Vagina (tissue), 2 donors: ENCODE data around the gene PTPRD. TPM values are rescaled to one million over a fixed set of nuclear protein-coding genes. Genes with fewer than 3 reads are reported as not detected.

Source experiments
- DNase-seq, 2 donors: peaks; one replicate each; pipeline ENCODE4 v3.0.0-alpha.2; 2017; ENCODE audit errors: extremely low spot score in 2 of 2
- H3K27ac ChIP-seq: fragments of 200-600 bp; sonication (generic); one replicate; pipeline ENCODE4 v1.5.1; 2019
- H3K27me3 ChIP-seq: fragments of 200-600 bp; sonication (generic); one replicate; pipeline ENCODE4 v1.5.1; 2019
- H3K36me3 ChIP-seq, 2 donors: fragments of 200-600 bp; sonication (generic); one replicate each; pipeline ENCODE4 v1.5.1; 2017 to 2019
- H3K4me1 ChIP-seq: fragments of 200-600 bp; sonication (generic); one replicate; pipeline ENCODE4 v1.5.1; 2019
- H3K4me3 ChIP-seq, 2 donors: fragments of 200-600 bp; sonication (generic); 1 replicate in 1 of 2; 2 replicates in 1 of 2; pipeline ENCODE4 v1.5.1; 2016 to 2019
- H3K9me3 ChIP-seq: fragments of 200-600 bp; sonication (generic); one replicate; pipeline ENCODE4 v1.5.1; 2019
- POLR2A ChIP-seq, 2 donors: fragments of 450-650 bp; IDR thresholded peaks; one replicate each; pipeline ENCODE4 v1.6.1; 2017; ENCODE audit warnings: antibody characterized with exemption in 2 of 2, mild to moderate bottlenecking in 2 of 2, moderate library complexity in 2 of 2
- POLR2AphosphoS5 ChIP-seq, 2 donors: sonication (generic); formaldehyde crosslinking; IDR thresholded peaks; one replicate each; pipeline ENCODE4 v1.9.0; 2017; ENCODE audit warnings: antibody characterized with exemption in 2 of 2, mild to moderate bottlenecking in 2 of 2, low read depth in 1 of 2; ENCODE audit not compliant: insufficient read depth in 1 of 2
- intact Hi-C: fragments of 100-400 bp; cut with DNase I; formaldehyde crosslinking; loops from one replicate; pipeline ENCODE4 v1.15.1; 2023
- total RNA-seq: library from RNA; depleted of rRNA; stranded (reverse); fragments of >200 nt; gene quantifications from one replicate; pipeline ENCODE4 v1.2.3, GENCODE V29; 2016
- TF ChIP-seq, protein P1 (sequence below), 3 experiments: fragments of 450-650 bp in 2 of 3; fragments of 200-600 bp in 1 of 3; sonication (generic) in 1 of 3; IDR thresholded peaks; one replicate each; pipeline ENCODE4 v1.5.1; 2017 to 2019; ENCODE audit warnings: antibody characterized with exemption in 3 of 3, mild to moderate bottlenecking in 2 of 3, moderate library complexity in 2 of 3

PTPRD gene
- total RNA-seq, 1 donor from 2014 or later = 10.3 TPM

- no peaks in the 10 kb centered on the region for H3K9me3 ChIP-seq
- DNase-seq = no peak
- no peak overlapping the region for H3K4me3 ChIP-seq
- no peak overlapping the region for H3K27ac ChIP-seq
- no peaks in the 10 kb centered on the region for H3K27me3 ChIP-seq
- no peaks in the 10 kb centered on the region for H3K4me1 ChIP-seq
- intact Hi-C loops = no loop called here
- no peak for TF ChIP-seq POLR2A (IDR thresholded peaks at IDR 0.05)
- TF ChIP-seq, protein P1, sequence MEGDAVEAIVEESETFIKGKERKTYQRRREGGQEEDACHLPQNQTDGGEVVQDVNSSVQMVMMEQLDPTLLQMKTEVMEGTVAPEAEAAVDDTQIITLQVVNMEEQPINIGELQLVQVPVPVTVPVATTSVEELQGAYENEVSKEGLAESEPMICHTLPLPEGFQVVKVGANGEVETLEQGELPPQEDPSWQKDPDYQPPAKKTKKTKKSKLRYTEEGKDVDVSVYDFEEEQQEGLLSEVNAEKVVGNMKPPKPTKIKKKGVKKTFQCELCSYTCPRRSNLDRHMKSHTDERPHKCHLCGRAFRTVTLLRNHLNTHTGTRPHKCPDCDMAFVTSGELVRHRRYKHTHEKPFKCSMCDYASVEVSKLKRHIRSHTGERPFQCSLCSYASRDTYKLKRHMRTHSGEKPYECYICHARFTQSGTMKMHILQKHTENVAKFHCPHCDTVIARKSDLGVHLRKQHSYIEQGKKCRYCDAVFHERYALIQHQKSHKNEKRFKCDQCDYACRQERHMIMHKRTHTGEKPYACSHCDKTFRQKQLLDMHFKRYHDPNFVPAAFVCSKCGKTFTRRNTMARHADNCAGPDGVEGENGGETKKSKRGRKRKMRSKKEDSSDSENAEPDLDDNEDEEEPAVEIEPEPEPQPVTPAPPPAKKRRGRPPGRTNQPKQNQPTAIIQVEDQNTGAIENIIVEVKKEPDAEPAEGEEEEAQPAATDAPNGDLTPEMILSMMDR (IDR thresholded peaks at IDR 0.05) = no peak
- TF ChIP-seq POLR2AphosphoS5 (IDR thresholded peaks at IDR 0.05; ENCODE audit: insufficient read depth in 1 of 2, low read depth in 1 of 2) = no peak
- H3K36me3 ChIP-seq = no peaks in the 10 kb centered on the region
Measured at GRCh38 chr9:9905736-9906135, 707.1 kb downstream of the PTPRD start.

DNA sequence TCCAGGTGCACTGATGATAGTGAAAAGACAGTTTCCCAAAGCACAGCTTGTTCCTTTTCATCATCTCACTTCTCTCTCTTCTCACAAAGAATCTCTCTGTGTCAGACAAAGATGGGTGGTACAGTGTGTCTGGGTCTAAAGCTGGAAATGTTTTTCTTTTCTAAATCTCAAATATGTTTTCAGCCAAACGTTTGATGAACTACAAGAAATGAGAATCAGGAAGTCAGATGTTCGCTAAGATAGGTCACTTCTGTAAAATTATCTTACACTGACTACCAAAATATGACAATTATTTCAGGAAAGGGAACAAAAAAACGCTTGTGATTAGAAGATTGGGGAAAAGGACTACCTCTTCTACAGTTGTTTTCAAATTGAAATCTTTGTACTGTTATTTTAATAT lies 708.8 kb downstream of the PTPRD start:
- Histone ChIP-seq H3K9me3 (no peaks in the 10 kb centered on the region), H3K4me3 (no peak overlapping the region), H3K27ac (no peak overlapping the region), H3K27me3 (no peaks in the 10 kb centered on the region), H3K4me1 (no peaks in the 10 kb centered on the region), H3K36me3 (no peaks in the 10 kb centered on the region)
- DNase-seq = no peak
- intact Hi-C loops = no loop called here
- no peak for TF ChIP-seq POLR2AphosphoS5 (IDR thresholded peaks at IDR 0.05; ENCODE audit: insufficient read depth in 1 of 2, low read depth in 1 of 2)

DNA sequence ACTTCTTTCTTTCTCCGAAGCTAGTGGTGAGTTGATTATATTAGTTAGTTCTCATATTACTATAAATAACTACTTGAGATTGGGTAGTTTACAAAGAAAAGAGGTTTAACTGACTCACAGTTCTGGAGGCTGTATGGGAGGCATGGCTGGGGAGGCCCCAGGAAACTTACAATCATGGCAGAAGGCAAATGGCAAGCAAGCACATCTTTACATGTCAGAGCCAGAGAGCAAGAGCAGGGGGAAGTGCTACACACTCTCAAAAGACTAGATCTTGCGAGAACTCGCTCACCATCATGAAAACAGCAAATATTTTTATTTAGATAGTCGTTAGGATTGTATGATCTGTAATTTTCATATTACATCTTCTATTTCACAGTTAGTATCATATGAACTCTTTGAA lies 711.2 kb downstream of the PTPRD start:
- intact Hi-C loops = no loop called here

DNA sequence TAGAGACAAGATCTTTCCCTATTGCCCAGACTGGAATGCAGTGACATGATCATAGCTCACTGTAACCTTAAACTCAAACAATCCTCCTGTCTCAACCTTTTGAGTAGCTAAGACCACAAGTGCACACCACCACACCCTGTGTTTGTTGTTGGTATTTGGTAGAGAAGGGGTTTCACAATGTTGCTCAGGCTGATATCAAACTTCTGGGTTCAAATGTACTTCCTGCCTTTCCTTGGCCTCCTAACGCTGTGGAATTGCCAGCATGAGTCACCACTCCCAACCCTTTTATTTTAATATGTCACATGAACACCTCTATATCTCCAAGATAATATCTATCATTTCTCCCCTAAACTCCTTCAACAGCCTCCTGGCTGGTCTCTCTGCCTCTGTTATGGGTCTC lies 719.0 kb downstream of the PTPRD start:
- H3K27ac ChIP-seq = no peak overlapping the region
- H3K36me3 ChIP-seq = no peaks in the 10 kb centered on the region
- no peak for DNase-seq
- H3K4me1 ChIP-seq = no peaks in the 10 kb centered on the region
- no peaks in the 10 kb centered on the region for H3K27me3 ChIP-seq
- no peak overlapping the region for H3K4me3 ChIP-seq
- TF ChIP-seq POLR2A (IDR thresholded peaks at IDR 0.05) = no peak
- TF ChIP-seq POLR2AphosphoS5 (IDR thresholded peaks at IDR 0.05; ENCODE audit: insufficient read depth in 1 of 2, low read depth in 1 of 2) = no peak
- TF ChIP-seq, protein P1 (IDR thresholded peaks at IDR 0.05) = no peak
- intact Hi-C loops = no loop called here
- no peaks in the 10 kb centered on the region for H3K9me3 ChIP-seq

More for the DNA sequence above, 711.2 kb downstream of the PTPRD start:
- Histone ChIP-seq H3K27ac (no peak overlapping the region), H3K36me3 (no peaks in the 10 kb centered on the region), H3K4me1 (no peaks in the 10 kb centered on the region), H3K4me3 (no peak overlapping the region), H3K27me3 (no peaks in the 10 kb centered on the region), H3K9me3 (no peaks in the 10 kb centered on the region)
- TF ChIP-seq POLR2AphosphoS5 (IDR thresholded peaks at IDR 0.05; ENCODE audit: insufficient read depth in 1 of 2, low read depth in 1 of 2) (no peak), POLR2A (IDR thresholded peaks at IDR 0.05) (no peak)
- TF ChIP-seq, protein P1 (IDR thresholded peaks at IDR 0.05) = no peak
- DNase-seq = no peak

DNA sequence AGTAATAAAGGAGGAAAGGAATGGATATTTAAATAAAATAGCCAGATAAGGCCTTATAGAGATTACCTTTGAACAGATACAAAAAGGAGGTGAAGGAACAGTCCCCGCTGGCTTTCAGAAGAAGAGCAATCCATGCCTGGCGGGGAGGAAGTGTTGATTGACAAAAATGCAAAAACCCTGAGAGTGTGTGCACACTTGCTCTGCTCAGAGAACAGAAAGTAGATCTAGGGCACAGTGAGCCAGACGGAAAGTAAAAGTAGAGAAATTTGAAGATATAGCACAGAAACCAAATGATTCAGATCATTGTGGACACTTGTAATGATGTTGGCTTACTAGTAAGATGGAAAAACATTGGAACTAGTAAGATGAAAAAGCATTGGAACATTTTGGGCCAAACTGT lies 720.6 kb downstream of the PTPRD start:
- no peak for DNase-seq
- no peak for TF ChIP-seq POLR2A (IDR thresholded peaks at IDR 0.05)
- no peak for TF ChIP-seq POLR2AphosphoS5 (IDR thresholded peaks at IDR 0.05; ENCODE audit: insufficient read depth in 1 of 2, low read depth in 1 of 2)
- TF ChIP-seq, protein P1 (IDR thresholded peaks at IDR 0.05) = no peak
- intact Hi-C loops = no loop called here
- no peaks in the 10 kb centered on the region for H3K36me3 ChIP-seq
- no peak overlapping the region for H3K4me3 ChIP-seq
- no peaks in the 10 kb centered on the region for H3K9me3 ChIP-seq
- H3K27me3 ChIP-seq = no peaks in the 10 kb centered on the region
- no peak overlapping the region for H3K27ac ChIP-seq
- no peaks in the 10 kb centered on the region for H3K4me1 ChIP-seq
